Suppressor macrophage (primary cell): ENCODE data around the gene GPS2.
A peak's percentile ranks its signal among the peaks of the same experiment; 100 is the strongest.
"Not testable (repeated sequence)": the region's sequence is repeated elsewhere in the genome, so short reads cannot be mapped to it uniquely, and the experiment has no call there.

ENCODE experiments used
- DNase-seq, 4 experiments: peaks; one replicate each; pipeline ENCODE4 v3.0.0-alpha.2; 2020 to 2022
- total RNA-seq, 17 experiments: gene quantifications; one replicate each; lab custom pipeline; 2026; ENCODE audit warnings: mixed read lengths in 6 of 17, inconsistent platforms in 3 of 17; lab: John Stamatoyannopoulos, UW

GPS2 gene
- total RNA-seq = 0.35 to 2.0 (median 0.68) reads per million in 17 experiments

GRCh38 chr17:7314719-7315569 lies at the start of gene GPS2:
TSS of gene GPS2 (minus strand) at chr17:7315360. CDS start at chr17:7315052, 308 bp downstream.
- peak; percentile 90 to 96 (median 94) for DNase-seq

- peak in 2 of 4 experiments; percentile 16 to 21 for DNase-seq
These were observed 48.2 kb upstream of the GPS2 start for GRCh38 chr17:7363311-7363710.

- no peak for DNase-seq
These were observed 46.7 kb upstream of the GPS2 start for GRCh38 chr17:7361906-7362305.

- DNase-seq = no peak
These were observed 42.2 kb upstream of the GPS2 start for GRCh38 chr17:7357381-7357780.

- DNase-seq = no peak
These were observed 41.6 kb upstream of the GPS2 start for GRCh38 chr17:7356756-7357155.

GRCh38 chr17:7356072-7356549 lies 41.0 kb upstream of the GPS2 start:
- peak; percentile 84 to 92 (median 88) for DNase-seq

GRCh38 chr17:7355573-7355972 lies 40.4 kb upstream of the GPS2 start:
- no peak for DNase-seq

GRCh38 chr17:7355053-7355452 lies 39.9 kb upstream of the GPS2 start, which contains the start of gene TMEM95:
TSS of gene TMEM95 (plus strand) at chr17:7355156. CDS start at chr17:7355205, 49 bp downstream.
- DNase-seq = no peak

GRCh38 chr17:7354262-7354843 lies 39.2 kb upstream of the GPS2 start:
- DNase-seq = no peak

GRCh38 chr17:7352910-7353635 lies 37.9 kb upstream of the GPS2 start:
- no peak for DNase-seq

GRCh38 chr17:7352503-7352889 lies 37.3 kb upstream of the GPS2 start:
- no peak for DNase-seq

- peak; percentile 85 to 96 (median 90) for DNase-seq
These were observed 36.7 kb upstream of the GPS2 start, which contains the start of gene KCTD11 for GRCh38 chr17:7351665-7352502. TSS of gene KCTD11 (plus strand) at chr17:7352162.

- DNase-seq = no peak
These were observed 33.5 kb upstream of the GPS2 start for GRCh38 chr17:7348478-7349242.

GRCh38 chr17:7347630-7348477 lies 32.7 kb upstream of the GPS2 start:
- DNase-seq = no peak

GRCh38 chr17:7346761-7347614 lies 31.8 kb upstream of the GPS2 start:
- no peak for DNase-seq

GRCh38 chr17:7343250-7343649 lies 28.1 kb upstream of the GPS2 start:
- no peak for DNase-seq

GRCh38 chr17:7341842-7342241 lies 26.7 kb upstream of the GPS2 start:
- DNase-seq = no peak

- peak in 3 of 4 experiments; percentile 24 to 60 (median 43) for DNase-seq
These were observed 25.0 kb upstream of the GPS2 start for GRCh38 chr17:7340179-7340578.

GRCh38 chr17:7337600-7337999 lies 22.4 kb upstream of the GPS2 start:
- not testable (repeated sequence) for DNase-seq
